GM12864 (cell line): Measurements from ENCODE around the gene LACTBL1.

Experiments used
- DNase-seq: peaks from one replicate; pipeline ENCODE4 v3.0.0-alpha.2; 2011; ENCODE audit warnings: low read depth
- H3K4me3 ChIP-seq: 2 replicates; pipeline ENCODE4 v1.5.1; 2011; ENCODE audit warnings: mild to moderate bottlenecking, low read depth, low read length, control low read depth
- CTCF ChIP-seq: IDR thresholded peaks from 2 replicates; pipeline ENCODE4 v1.5.1; 2011; ENCODE audit warnings: low read depth, mild to moderate bottlenecking, moderate library complexity, low read length, control low read depth, inconsistent platforms; ENCODE audit errors: missing control alignments

The LACTBL1 gene

DNA sequence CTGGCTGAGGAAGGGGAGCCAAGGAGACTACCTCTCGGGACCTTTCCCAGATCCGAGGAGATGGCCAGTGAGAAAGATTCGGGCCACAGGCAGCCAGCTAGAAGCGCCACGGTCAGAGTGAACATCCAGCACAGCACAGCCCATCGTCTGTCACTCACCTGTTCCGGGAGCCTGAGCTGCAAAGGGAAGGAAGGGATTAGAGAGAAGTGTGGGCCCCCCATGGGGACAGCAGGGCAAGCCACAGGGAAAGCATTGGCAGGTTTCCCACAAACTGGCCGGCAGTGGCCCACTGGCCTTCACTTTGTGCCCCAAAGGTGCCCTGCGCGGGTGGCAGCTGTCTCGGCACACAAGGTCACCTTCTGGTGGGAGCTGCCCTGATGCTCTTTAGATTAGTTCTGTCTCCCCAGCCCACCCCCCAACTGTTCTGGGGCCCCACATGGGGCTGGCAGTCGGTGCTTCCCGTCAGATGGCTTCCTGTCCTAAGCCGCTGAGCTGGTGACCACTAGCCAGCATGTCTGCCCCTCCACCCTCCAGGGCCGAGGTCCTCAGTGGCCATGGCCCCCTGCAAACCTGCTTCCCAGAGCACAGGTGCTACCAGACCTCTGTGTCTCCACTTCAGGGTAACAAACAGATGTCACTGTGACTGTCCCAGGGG, 56.7 kb downstream of the LACTBL1 start:
- no peak for DNase-seq
- no peak overlapping the region for H3K4me3 ChIP-seq
- TF ChIP-seq CTCF = no peak

DNA sequence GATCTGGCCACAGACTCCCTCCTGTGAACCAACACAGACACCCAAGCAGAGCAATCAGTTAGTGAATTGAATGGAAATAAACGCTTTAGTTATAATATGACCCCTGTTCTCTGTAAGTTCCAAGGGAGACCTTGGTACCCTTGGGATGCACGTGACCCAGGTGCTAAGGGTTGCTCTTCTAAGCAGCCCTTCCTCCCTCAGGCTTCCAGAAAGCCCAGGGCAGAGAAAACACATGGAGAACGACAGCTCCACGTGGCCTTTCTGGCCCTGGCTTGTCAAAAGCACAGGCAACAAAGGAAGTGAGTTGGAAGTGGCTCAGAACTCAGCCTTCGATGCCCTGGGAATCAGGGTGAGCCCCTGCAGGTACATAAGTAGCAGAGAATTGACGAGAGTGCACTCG, 57.4 kb downstream of the LACTBL1 start:
- TF ChIP-seq CTCF = no peak
- DNase-seq = no peak
- H3K4me3 ChIP-seq = no peak overlapping the region

DNA sequence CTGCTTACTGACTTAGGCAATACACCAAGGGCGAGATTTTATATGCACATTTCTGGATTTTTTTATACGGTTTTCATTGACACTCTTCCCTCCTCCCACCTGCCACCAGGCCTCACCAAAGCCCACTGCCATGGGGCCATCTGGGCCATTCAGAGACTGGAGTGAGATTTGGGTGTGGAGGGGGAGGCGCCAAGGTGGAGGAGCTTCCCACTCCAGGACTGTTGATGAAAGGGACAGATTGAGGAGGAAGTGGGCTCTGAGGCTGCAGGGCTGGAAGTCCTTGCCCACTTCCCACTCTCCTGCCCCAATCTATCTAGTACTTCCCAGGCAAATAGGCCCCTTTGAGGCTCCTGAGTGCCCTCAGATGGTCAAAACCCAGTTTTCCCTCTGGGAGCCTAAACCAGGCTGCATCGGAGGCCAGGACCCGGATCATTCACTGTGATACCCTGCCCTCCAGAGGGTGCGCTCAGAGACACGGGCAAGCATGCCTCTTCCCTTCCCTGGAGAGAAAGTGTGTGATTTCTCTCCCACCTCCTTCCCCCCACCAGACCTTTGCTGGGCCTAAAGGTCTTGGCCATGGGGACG, 57.9 kb downstream of the LACTBL1 start:
- no peak for TF ChIP-seq CTCF
- no peak for DNase-seq
- H3K4me3 ChIP-seq = no peak overlapping the region

DNA sequence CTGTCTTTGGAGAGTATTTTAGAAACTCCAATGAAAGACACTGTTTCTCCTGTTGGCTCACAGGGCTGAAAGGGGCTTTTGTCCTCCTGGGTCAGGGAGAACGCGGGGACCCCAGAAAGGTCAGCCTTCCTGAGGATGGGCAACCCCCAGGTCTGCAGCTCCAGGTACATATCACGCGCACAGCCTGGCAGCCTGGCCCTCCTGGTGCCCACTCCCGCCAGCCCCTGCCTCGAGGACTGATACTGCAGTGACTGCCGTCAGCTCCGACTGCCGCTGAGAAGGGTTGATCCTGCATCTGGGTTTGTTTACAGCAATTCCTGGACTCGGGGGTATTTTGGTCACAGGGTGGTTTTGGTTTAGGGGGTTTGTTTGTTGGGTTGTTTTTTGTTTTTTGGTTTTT, 58.5 kb downstream of the LACTBL1 start:
- TF ChIP-seq CTCF = no peak
- H3K4me3 ChIP-seq = no peak overlapping the region
- no peak for DNase-seq

DNA sequence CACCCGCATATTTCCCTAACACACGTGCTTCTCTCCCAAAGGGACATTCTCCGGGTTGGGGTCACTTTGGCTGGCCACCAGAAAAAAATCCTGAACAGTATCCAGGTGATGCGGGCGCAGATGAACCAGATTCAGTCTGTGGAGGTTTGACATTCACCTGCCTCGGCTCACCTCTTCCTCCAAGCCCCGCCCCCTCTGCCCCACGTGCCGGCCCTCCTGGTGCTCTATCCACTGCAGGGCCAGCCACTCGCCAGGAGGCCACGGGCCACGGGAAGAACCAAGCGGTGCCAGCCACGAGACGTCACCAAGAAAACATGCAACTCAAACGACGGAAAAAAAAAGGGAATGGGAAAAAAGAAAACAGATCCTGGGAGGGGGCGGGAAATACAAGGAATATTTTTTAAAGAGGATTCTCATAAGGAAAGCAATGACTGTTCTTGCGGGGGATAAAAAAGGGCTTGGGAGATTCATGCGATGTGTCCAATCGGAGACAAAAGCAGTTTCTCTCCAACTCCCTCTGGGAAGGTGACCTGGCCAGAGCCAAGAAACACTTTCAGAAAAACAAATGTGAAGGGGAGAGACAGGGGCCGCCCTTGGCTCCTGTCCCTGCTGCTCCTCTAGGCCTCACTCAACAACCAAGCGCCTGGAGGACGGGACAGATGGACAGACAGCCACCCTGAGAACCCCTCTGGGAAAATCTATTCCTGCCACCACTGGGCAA, 59.1 kb downstream of the LACTBL1 start:
- no peak for DNase-seq
- no peak for TF ChIP-seq CTCF
- H3K4me3 ChIP-seq = no peak overlapping the region

DNA sequence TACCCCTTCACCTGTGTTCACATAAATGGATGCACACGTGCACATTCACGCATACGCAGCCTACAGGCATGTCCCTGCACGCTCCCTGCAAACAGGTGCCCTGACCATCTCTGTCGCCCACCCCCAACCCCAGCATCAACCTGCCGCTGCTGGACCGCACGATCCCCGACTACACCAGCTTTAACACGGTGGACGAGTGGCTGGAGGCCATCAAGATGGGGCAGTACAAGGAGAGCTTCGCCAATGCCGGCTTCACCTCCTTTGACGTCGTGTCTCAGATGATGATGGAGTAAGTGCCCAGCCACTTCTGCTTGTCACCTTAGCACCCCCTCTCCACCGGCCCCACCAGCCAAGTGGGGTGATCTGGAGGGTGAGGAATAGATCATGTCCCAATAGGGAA, 60.4 kb downstream of the LACTBL1 start:
- TF ChIP-seq CTCF = no peak
- H3K4me3 ChIP-seq = no peak overlapping the region
- no peak for DNase-seq
